ENCODE results near the gene CAPG. TPM values are rescaled to one million over a fixed set of nuclear protein-coding genes. Genes with fewer than 3 reads are reported as not detected.

CAPG gene
- polyA plus RNA-seq, 1 donor (not counting 4 experiments of a cell fraction or from before 2014, with no cell fraction given) = 466 TPM

GRCh38 chr2:85399183-85399455, 11.0 kb downstream of the CAPG start:
- FAIRE-seq = no peak
- H3K9ac ChIP-seq (ENCODE audit: control insufficient read depth, extremely low read depth, insufficient read depth, low read length) = no peak overlapping the region

GRCh38 chr2:85398426-85399182, 11.6 kb downstream of the CAPG start:
- Histone ChIP-seq H3K4me3 (ENCODE audit: control insufficient read depth in 2 of 3, extremely low read depth in 1 of 3, insufficient read depth in 2 of 3, low read depth in 1 of 3, low read length in 3 of 3) (no peak overlapping the region), H3K9ac (ENCODE audit: control insufficient read depth, extremely low read depth, insufficient read depth, low read length) (no peak overlapping the region), H3K27me3 (ENCODE audit: control insufficient read depth, extremely low read depth, insufficient read depth, low read length) (no peaks in the 10 kb centered on the region), H3K9me1 (ENCODE audit: control insufficient read depth, extremely low read depth, insufficient read depth, low read length) (no peaks in the 10 kb centered on the region), H2AFZ (ENCODE audit: control insufficient read depth, low read length) (no peak overlapping the region), H4K20me1 (ENCODE audit: control insufficient read depth, extremely low read depth, insufficient read depth, low read length) (no peaks in the 10 kb centered on the region), H3K27ac (ENCODE audit: control insufficient read depth, insufficient read depth, low read length) (no peak overlapping the region), H3K79me2 (ENCODE audit: control insufficient read depth, insufficient read depth, low read length) (peaks cover 15% of the 10 kb centered on the region), H3K4me2 (ENCODE audit: control insufficient read depth, extremely low read depth, insufficient read depth, low read depth, low read length) (no peak overlapping the region), H3K36me3 (ENCODE audit: control insufficient read depth in 2 of 2, extremely low read depth in 1 of 2, insufficient read depth in 2 of 2, low read length in 2 of 2) (peaks cover 39 to 50% of the 10 kb centered on the region in 2 experiments), H3K9me3 (ENCODE audit: control insufficient read depth, low read depth, low read length) (no peaks in the 10 kb centered on the region), H3K4me1 (ENCODE audit: control insufficient read depth, extremely low read depth, insufficient read depth, low read length) (peaks cover 8% of the 10 kb centered on the region)
- DNase-seq (ENCODE audit: low read depth, low spot score) (no peak), FAIRE-seq (no peak)
- dilution Hi-C loops (cut with MboI; ENCODE audit: extremely low pct_ligation_motif_present, low sequenced_read_pairs) = no loop called here
- TF ChIP-seq EZH2 (IDR thresholded peaks at IDR 0.05; ENCODE audit: low read length) (no peak), CTCF (optimal IDR thresholded peaks at IDR 0.05 in 1 of 3, IDR thresholded peaks at IDR 0.05 in 1 of 3, conservative IDR thresholded peaks at IDR 0.05 in 1 of 3; ENCODE audit: extremely low read depth in 1 of 3, insufficient read depth in 2 of 3, low read length in 3 of 3) (no peak)

More at GRCh38 chr2:85399183-85399455, 11.0 kb downstream of the CAPG start:
- no peak overlapping the region for H3K4me2 ChIP-seq (ENCODE audit: control insufficient read depth, extremely low read depth, insufficient read depth, low read depth, low read length)
- no peak overlapping the region for H2AFZ ChIP-seq (ENCODE audit: control insufficient read depth, low read length)
- no peaks in the 10 kb centered on the region for H4K20me1 ChIP-seq (ENCODE audit: control insufficient read depth, extremely low read depth, insufficient read depth, low read length)
- peaks cover 8% of the 10 kb centered on the region for H3K4me1 ChIP-seq (ENCODE audit: control insufficient read depth, extremely low read depth, insufficient read depth, low read length)
- peaks cover 18% of the 10 kb centered on the region for H3K79me2 ChIP-seq (ENCODE audit: control insufficient read depth, insufficient read depth, low read length)
- no peaks in the 10 kb centered on the region for H3K9me1 ChIP-seq (ENCODE audit: control insufficient read depth, extremely low read depth, insufficient read depth, low read length)
- no peaks in the 10 kb centered on the region for H3K9me3 ChIP-seq (ENCODE audit: control insufficient read depth, low read depth, low read length)
- TF ChIP-seq EZH2 (IDR thresholded peaks at IDR 0.05; ENCODE audit: low read length) = no peak
- no peak for TF ChIP-seq CTCF (optimal IDR thresholded peaks at IDR 0.05 in 1 of 3, IDR thresholded peaks at IDR 0.05 in 1 of 3, conservative IDR thresholded peaks at IDR 0.05 in 1 of 3; ENCODE audit: extremely low read depth in 1 of 3, insufficient read depth in 2 of 3, low read length in 3 of 3)
- dilution Hi-C loops (cut with MboI; ENCODE audit: extremely low pct_ligation_motif_present, low sequenced_read_pairs) = no loop called here
- no peak for DNase-seq (ENCODE audit: low read depth, low spot score)
- no peaks in the 10 kb centered on the region for H3K27me3 ChIP-seq (ENCODE audit: control insufficient read depth, extremely low read depth, insufficient read depth, low read length)
- H3K4me3 ChIP-seq (ENCODE audit: control insufficient read depth in 2 of 3, extremely low read depth in 1 of 3, insufficient read depth in 2 of 3, low read depth in 1 of 3, low read length in 3 of 3) = no peak overlapping the region
- peaks cover 36 to 48% of the 10 kb centered on the region in 2 experiments for H3K36me3 ChIP-seq (ENCODE audit: control insufficient read depth in 2 of 2, extremely low read depth in 1 of 2, insufficient read depth in 2 of 2, low read length in 2 of 2)
- no peak overlapping the region for H3K27ac ChIP-seq (ENCODE audit: control insufficient read depth, insufficient read depth, low read length)

All from keratinocyte (primary cell).